Fibroblast of the aortic adventitia (primary cell): ENCODE measurements around the gene MMP3. TPM values are rescaled to one million over a fixed set of nuclear protein-coding genes. Genes with fewer than 3 reads are reported as not detected.

Experiments used
- DNase-seq: peaks from one replicate; pipeline ENCODE4 v3.0.0-alpha.2; 2010; ENCODE audit warnings: low read depth
- H3K4me3 ChIP-seq: 2 replicates; pipeline ENCODE4 v1.5.1; 2011; ENCODE audit warnings: low read depth, mild to moderate bottlenecking, control low read depth, low read length, moderate library complexity
- CTCF ChIP-seq: IDR thresholded peaks from 2 replicates; pipeline ENCODE4 v1.5.1; 2011; ENCODE audit warnings: mild to moderate bottlenecking, low read length, control low read depth, inconsistent platforms; ENCODE audit not compliant: insufficient read depth
- total RNA-seq: library from RNA; depleted of rRNA; stranded (reverse); fragments of >200 nt; gene quantifications from 2 replicates; pipeline ENCODE4 v1.2.3, GENCODE V29; 2012; ENCODE audit warnings: low replicate concordance

MMP3 gene
- total RNA-seq, 1 donor = 3.3 TPM

GRCh38 chr11:102793677-102794290 lies 49.6 kb downstream of the MMP3 start:
- DNase-seq = no peak
- no peak for TF ChIP-seq CTCF
- no peak overlapping the region for H3K4me3 ChIP-seq

GRCh38 chr11:102792604-102793003 lies 50.8 kb downstream of the MMP3 start:
- no peak for TF ChIP-seq CTCF
- DNase-seq = no peak
- no peak overlapping the region for H3K4me3 ChIP-seq

- DNase-seq = peak; percentile 30
- no peak overlapping the region for H3K4me3 ChIP-seq
- TF ChIP-seq CTCF = no peak
Measured at GRCh38 chr11:102791271-102792036, 52.0 kb downstream of the MMP3 start.

- peak; percentile 34 for TF ChIP-seq CTCF
- no peak overlapping the region for H3K4me3 ChIP-seq
- DNase-seq = peak; percentile 52
Measured at GRCh38 chr11:102788334-102788995, 54.9 kb downstream of the MMP3 start.

Other genes starting within 250 kb of the MMP3 start
- gene MMP20, start 218.3 kb downstream of the MMP3 start, total RNA-seq = not detected in 2 replicates
- 0.18 TPM in 1 of 2 replicates, not detected in the other for gene MMP27, start 137.8 kb downstream of the MMP3 start, total RNA-seq
- gene MMP8, start 118.7 kb downstream of the MMP3 start, total RNA-seq = 0.41 TPM in 1 of 2 replicates, not detected in the other
- 3.6 TPM in 1 of 2 replicates, not detected in the other for gene MMP10, start 63.0 kb downstream of the MMP3 start, total RNA-seq
- 13.2 and 3,834 TPM in 2 replicates for gene MMP1, start 45.4 kb downstream of the MMP3 start, total RNA-seq
- gene MMP12, start 31.4 kb upstream of the MMP3 start, total RNA-seq = not detected in 2 replicates
- gene MMP13, start 112.1 kb upstream of the MMP3 start, total RNA-seq = not detected in 2 replicates
- gene DCUN1D5, start 248.6 kb upstream of the MMP3 start, total RNA-seq = 55.9 and 136 TPM in 2 replicates